ENCODE results near the gene RHOBTB1.

GRCh38 chr10:60955957-60956425 is 12.0 kb upstream of the RHOBTB1 start:
- TF ChIP-seq CTCF (IDR thresholded peaks at IDR 0.05; ENCODE audit: borderline replicate concordance, extremely low read depth, low read length, poor library complexity, severe bottlenecking), result no peak
- no peak for TF ChIP-seq EZH2 (IDR thresholded peaks at IDR 0.05; ENCODE audit: borderline replicate concordance, low read depth, low read length, severe bottlenecking)

Measured in DND-41 (cell line).